Measurements from ENCODE around the gene LRRC70. TPM values are rescaled to one million over a fixed set of nuclear protein-coding genes. Genes with fewer than 3 reads are reported as not detected.

The LRRC70 gene
- total RNA-seq, 4 donors from 2014 or later = 1.0 to 3.6 (median 2.3) TPM

GRCh38 chr5:62597314-62597713, 18.7 kb downstream of the LRRC70 start:
- H3K27me3 ChIP-seq = no peaks in the 10 kb centered on the region
- H3K4me3 ChIP-seq = no peak overlapping the region
- H3K4me1 ChIP-seq = no peaks in the 10 kb centered on the region
- H3K36me3 ChIP-seq = peaks cover 0 to 22% (median 11%) of the 10 kb centered on the region in 4 donors
- no peaks in the 10 kb centered on the region for H3K9me3 ChIP-seq
- DNase-seq (ENCODE audit: extremely low spot score) = no peak
- TF ChIP-seq POLR2A (IDR thresholded peaks at IDR 0.05; ENCODE audit: low read depth) (no peak), EP300 (IDR thresholded peaks at IDR 0.05) (no peak)
- H3K27ac ChIP-seq (replicated peaks in 1 of 4) = no peak overlapping the region
- intact Hi-C loops (cut with DNase I) = no loop called here
- WGBS = 82% methylated on average over 2 of the region's 2 CpGs

- no peaks in the 10 kb centered on the region for H3K9me3 ChIP-seq
- intact Hi-C loops (cut with DNase I) = no loop called here
- TF ChIP-seq EP300 (IDR thresholded peaks at IDR 0.05) (no peak), POLR2A (IDR thresholded peaks at IDR 0.05; ENCODE audit: low read depth) (no peak), POLR2AphosphoS5 (IDR thresholded peaks at IDR 0.05) (no peak), CTCF (IDR thresholded peaks at IDR 0.05) (no peak)
- H3K27ac ChIP-seq (replicated peaks in 1 of 4) = no peak overlapping the region
- H3K4me1 ChIP-seq = no peaks in the 10 kb centered on the region
- no peak for DNase-seq (ENCODE audit: extremely low spot score)
- peaks cover 0 to 13% (median 0%) of the 10 kb centered on the region in 4 donors for H3K36me3 ChIP-seq
- WGBS = 87% methylated on average over 3 of the region's 3 CpGs
- H3K4me3 ChIP-seq = no peak overlapping the region
- H3K27me3 ChIP-seq = no peaks in the 10 kb centered on the region
Observed at GRCh38 chr5:62600560-62601252, 22.1 kb downstream of the LRRC70 start.

DNA sequence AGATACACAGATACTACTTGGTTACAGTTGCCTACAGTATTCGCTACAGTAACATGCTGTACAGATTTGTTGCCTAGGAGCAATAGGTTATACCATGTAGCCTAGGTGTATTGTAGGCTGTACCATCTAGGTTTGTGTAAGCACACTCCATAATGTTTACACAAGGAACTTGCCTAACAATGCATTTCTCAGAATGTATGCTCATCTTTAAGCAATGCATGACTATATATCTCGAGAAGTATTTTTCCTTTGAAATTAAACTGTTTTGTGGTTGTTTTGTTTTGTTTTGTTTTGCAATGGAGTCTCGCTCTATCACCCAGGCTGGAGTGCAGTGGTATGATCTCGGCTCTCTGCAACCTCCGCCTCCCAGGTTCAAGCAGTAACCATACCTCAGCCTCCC, 25.3 kb downstream of the LRRC70 start:
- Histone ChIP-seq H3K27me3 (no peaks in the 10 kb centered on the region), H3K27ac (replicated peaks in 1 of 4) (no peak overlapping the region), H3K36me3 (peaks cover 0 to 23% (median 0%) of the 10 kb centered on the region in 4 donors), H3K4me3 (no peak overlapping the region), H3K4me1 (no peaks in the 10 kb centered on the region), H3K9me3 (no peaks in the 10 kb centered on the region)
- intact Hi-C loops (cut with DNase I) = no loop called here
- 98% methylated on average over 5 of the region's 5 CpGs for WGBS
- DNase-seq (ENCODE audit: extremely low spot score) = no peak
- TF ChIP-seq EP300 (IDR thresholded peaks at IDR 0.05) (no peak), POLR2A (IDR thresholded peaks at IDR 0.05; ENCODE audit: low read depth) (no peak), CTCF (IDR thresholded peaks at IDR 0.05) (no peak), POLR2AphosphoS5 (IDR thresholded peaks at IDR 0.05) (no peak)

GRCh38 chr5:62605638-62606037, 27.0 kb downstream of the LRRC70 start:
- H3K36me3 ChIP-seq = peaks cover 0 to 31% (median 0%) of the 10 kb centered on the region in 4 donors
- TF ChIP-seq POLR2A (IDR thresholded peaks at IDR 0.05; ENCODE audit: low read depth) (no peak), POLR2AphosphoS5 (IDR thresholded peaks at IDR 0.05) (no peak), CTCF (IDR thresholded peaks at IDR 0.05) (no peak), EP300 (IDR thresholded peaks at IDR 0.05) (no peak)
- no peak for DNase-seq (ENCODE audit: extremely low spot score)
- H3K27ac ChIP-seq (replicated peaks in 1 of 4) = no peak overlapping the region
- no peaks in the 10 kb centered on the region for H3K4me1 ChIP-seq
- no peak overlapping the region for H3K4me3 ChIP-seq
- WGBS = 97% methylated on average over 4 of the region's 4 CpGs
- no peaks in the 10 kb centered on the region for H3K27me3 ChIP-seq
- intact Hi-C loops (cut with DNase I) = no loop called here
- H3K9me3 ChIP-seq = no peaks in the 10 kb centered on the region

- peaks cover 0 to 31% (median 0%) of the 10 kb centered on the region in 4 donors for H3K36me3 ChIP-seq
- intact Hi-C loops (cut with DNase I) = no loop called here
Observed at GRCh38 chr5:62606878-62607277, 28.3 kb downstream of the LRRC70 start.

More at GRCh38 chr5:62606878-62607277, 28.3 kb downstream of the LRRC70 start:
- no peaks in the 10 kb centered on the region for H3K4me1 ChIP-seq
- H3K27ac ChIP-seq (replicated peaks in 1 of 4) = no peak overlapping the region
- no peaks in the 10 kb centered on the region for H3K27me3 ChIP-seq
- TF ChIP-seq EP300 (IDR thresholded peaks at IDR 0.05) (no peak), POLR2AphosphoS5 (IDR thresholded peaks at IDR 0.05) (no peak), POLR2A (IDR thresholded peaks at IDR 0.05; ENCODE audit: low read depth) (no peak), CTCF (IDR thresholded peaks at IDR 0.05) (no peak)
- H3K4me3 ChIP-seq = no peak overlapping the region
- DNase-seq (ENCODE audit: extremely low spot score) = no peak
- H3K9me3 ChIP-seq = no peaks in the 10 kb centered on the region
- WGBS = 33% methylated on average over 1 of the region's 1 CpG
